AG04449 (cell line): ENCODE data around the gene FCN1.

ENCODE experiments used
- CTCF ChIA-PET: fragments of 350-600 bp; formaldehyde crosslinking; extraction: SDS; loops from one replicate; lab custom pipeline; 2021; ENCODE audit warnings: antibody characterized with exemption; lab: Yijun Ruan, JAX
- POLR2A ChIA-PET: fragments of 400-600, 350-600 bp; formaldehyde crosslinking; extraction: SDS; loops from one replicate; lab custom pipeline; 2020; ENCODE audit warnings: antibody characterized with exemption, inconsistent platforms; lab: Yijun Ruan, JAX
- DNase-seq: peaks from one replicate; pipeline ENCODE4 v3.0.0-alpha.2; 2010; ENCODE audit warnings: low read depth, low spot score
- H3K4me3 ChIP-seq: 2 replicates; pipeline ENCODE4 v1.5.1; 2011; ENCODE audit warnings: low read depth, mild to moderate bottlenecking, control low read depth, low read length
- TF ChIP-seq, protein P1 (sequence below): IDR thresholded peaks from one replicate; pipeline ENCODE4 v1.5.1; 2011; ENCODE audit warnings: mild to moderate bottlenecking, moderate library complexity, low read length, control low read depth, inconsistent platforms; ENCODE audit not compliant: insufficient read depth; ENCODE audit errors: missing control alignments

The FCN1 gene

DNA sequence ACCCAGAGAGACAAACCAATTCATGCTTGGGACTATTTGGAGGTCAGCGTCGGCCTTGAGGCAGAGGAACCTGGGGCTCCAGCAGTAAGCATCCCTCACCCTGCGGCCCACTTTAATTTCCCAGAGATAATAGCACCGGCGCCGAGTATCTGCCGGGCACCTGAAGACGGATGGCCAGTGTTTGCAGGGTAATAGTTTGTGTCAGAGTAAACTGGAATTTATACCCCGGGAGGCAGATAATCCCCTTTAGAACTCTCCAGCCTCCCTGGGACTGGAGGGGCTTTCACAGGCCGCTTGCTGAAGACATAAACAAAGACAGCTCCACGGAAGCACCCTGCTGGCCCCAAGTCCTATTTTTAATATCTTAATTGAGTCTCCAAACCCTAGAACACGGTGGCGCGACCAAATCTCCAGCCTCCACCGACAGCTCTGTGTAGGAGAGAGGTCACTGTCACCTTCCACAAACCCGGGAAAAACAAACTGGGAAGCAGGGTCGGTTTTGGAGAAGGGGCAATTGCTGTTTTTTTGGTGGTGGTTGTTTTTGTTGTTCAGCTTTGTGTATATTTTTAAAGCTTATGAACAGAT is 17.4 kb upstream of the FCN1 start:
- H3K4me3 ChIP-seq = no peak overlapping the region
- DNase-seq = no peak
- TF ChIP-seq, protein P1, sequence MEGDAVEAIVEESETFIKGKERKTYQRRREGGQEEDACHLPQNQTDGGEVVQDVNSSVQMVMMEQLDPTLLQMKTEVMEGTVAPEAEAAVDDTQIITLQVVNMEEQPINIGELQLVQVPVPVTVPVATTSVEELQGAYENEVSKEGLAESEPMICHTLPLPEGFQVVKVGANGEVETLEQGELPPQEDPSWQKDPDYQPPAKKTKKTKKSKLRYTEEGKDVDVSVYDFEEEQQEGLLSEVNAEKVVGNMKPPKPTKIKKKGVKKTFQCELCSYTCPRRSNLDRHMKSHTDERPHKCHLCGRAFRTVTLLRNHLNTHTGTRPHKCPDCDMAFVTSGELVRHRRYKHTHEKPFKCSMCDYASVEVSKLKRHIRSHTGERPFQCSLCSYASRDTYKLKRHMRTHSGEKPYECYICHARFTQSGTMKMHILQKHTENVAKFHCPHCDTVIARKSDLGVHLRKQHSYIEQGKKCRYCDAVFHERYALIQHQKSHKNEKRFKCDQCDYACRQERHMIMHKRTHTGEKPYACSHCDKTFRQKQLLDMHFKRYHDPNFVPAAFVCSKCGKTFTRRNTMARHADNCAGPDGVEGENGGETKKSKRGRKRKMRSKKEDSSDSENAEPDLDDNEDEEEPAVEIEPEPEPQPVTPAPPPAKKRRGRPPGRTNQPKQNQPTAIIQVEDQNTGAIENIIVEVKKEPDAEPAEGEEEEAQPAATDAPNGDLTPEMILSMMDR = no peak
- ChIA-PET CTCF (no interaction called here), POLR2A (no interaction called here)

DNA sequence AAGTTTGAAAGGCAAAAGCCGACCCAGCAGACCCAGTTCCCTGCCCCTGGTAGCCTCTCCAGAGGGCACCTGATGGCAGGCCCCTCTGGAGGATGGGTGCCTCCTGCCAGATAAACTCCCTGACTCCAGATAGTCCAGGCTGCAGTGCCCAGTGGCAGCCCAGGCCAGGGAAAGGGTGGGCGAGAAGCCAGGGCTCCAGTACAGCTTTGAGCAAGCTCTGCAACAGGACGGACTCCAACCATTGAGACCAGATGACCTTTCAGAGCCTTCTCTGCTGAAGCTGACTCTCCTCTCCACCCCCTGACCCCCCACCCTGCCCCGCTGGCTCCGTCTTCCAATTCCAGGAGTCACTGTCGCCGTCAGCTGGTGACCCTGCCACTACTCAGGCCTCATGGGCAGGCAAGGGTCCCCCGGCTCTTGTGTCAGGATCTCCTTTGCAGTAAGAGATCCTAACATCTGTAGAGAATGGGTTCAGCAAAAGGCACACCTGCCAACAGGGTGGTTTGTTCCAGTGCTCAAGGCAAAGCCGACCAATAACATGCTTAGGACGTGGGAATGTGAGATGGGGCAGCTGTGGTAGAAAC is 15.5 kb upstream of the FCN1 start:
- DNase-seq = no peak
- H3K4me3 ChIP-seq = no peak overlapping the region
- ChIA-PET CTCF (no interaction called here), POLR2A (no interaction called here)
- TF ChIP-seq, protein P1 = no peak

DNA sequence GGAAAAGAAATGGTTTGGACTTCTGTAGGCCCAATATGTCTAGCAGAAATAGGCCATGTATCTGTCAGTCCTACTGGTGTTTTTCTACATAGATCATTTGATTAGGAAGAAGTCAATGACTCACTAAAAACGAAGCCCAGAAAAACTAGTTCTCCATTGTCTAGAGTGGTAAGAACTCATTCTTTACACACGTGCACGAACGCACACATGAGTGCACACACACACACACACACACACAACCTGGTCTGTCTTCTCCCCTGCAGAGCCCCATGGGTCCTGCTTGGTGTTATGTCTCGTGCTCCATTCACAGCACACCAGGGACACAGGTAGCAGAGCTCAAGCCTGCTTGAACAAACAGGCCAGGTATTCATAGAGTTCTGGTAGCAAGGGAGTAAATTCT is 14.9 kb upstream of the FCN1 start:
- no peak for DNase-seq
- ChIA-PET CTCF (no interaction called here), POLR2A (no interaction called here)
- H3K4me3 ChIP-seq = no peak overlapping the region
- TF ChIP-seq, protein P1 = no peak

DNA sequence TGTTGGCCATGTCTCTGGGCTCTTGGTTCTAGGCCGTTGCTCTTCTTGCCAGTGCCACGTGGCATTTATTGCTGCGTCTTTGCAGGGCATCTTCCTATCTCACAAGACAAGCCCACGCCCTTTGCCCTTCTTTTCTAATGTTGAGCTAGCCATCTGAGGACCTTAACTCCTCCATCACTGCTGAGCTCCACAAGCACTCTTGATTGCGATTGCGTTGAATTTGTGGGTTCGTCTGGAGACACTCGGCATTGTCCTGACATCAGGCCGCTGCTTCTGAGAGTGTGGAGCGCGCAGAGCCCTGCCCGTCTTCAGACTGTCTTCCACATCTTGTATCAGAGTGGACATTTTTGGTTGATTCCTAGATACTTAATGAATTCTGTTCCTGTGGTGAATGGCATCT is 14.5 kb upstream of the FCN1 start:
- H3K4me3 ChIP-seq = no peak overlapping the region
- ChIA-PET POLR2A (no interaction called here), CTCF (no interaction called here)
- TF ChIP-seq, protein P1 = no peak
- DNase-seq = no peak

DNA sequence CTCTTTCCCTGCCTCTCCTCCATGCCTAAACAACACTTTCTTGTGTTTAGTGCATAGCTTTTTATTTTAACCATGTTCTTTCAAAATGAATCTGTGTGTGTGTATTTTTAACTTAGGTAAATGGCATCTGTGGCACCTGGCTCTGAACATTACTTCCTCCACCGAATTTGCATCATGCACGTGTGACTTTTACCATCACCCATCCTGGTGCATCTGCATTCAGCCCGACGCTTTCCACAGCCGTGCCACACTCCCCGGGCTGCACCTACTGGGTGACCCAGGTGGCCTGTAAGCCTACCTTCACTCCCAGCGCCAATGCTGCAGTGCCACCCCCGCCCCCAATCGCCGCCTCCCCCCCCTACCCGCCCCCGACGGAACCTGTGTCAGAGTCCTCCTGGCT is 12.7 kb upstream of the FCN1 start:
- ChIA-PET POLR2A (no interaction called here), CTCF (no interaction called here)
- TF ChIP-seq, protein P1 = no peak
- H3K4me3 ChIP-seq = no peak overlapping the region
- no peak for DNase-seq

DNA sequence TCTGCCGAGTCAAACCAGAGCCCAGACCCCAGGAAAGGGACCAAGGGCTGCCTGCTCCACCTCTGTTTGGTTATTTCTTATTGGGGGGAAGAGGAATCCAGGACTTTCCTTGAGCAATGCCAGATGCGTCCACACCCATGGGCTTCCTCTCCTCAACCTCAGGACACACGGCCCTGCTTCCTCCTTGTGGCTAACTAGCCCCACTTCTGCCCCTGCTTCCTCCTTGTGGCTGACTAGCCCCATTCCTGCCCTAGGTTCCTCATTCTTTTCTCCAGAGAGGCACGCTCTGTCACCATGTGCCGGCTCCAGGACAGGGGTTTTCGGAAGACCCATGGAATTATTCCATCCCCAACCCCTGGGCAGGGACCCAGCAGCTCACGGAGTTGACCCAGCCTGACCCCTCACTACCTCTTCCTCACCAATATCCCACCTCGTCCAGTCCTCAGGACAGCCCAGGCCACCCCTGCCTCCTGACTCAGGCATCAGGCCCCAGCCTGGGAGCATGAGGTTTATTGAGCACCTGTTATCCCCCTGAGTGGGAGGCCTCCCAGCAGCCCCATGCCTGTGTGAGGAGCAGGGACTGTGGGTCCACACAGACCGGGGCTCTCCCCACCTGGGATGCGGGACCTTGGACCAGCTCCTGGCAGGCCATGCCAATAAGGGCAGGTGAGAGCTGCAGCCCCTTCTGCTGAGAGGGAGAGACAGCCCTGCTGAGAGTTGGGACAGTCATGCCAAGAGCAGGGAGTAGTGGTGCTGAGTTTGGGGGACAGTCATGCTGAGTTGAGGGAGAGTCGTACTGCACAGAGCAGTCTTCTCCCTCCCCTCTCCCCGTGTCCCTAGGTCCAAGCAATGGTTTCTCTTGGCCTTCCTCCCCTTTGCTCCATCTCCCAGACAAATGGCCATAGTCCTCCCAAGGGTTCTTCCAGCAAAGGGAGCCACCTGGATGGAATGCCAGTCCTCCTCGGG is 11.8 kb upstream of the FCN1 start:
- ChIA-PET POLR2A (no interaction called here), CTCF (no interaction called here)
- TF ChIP-seq, protein P1 = no peak
- no peak overlapping the region for H3K4me3 ChIP-seq
- no peak for DNase-seq
